Vagina (tissue), 2 donors: ENCODE data around the gene UBE2J1.

Experiments
- CTCF ChIP-seq, 3 experiments: fragments of 450-650 bp in 2 of 3; fragments of 200-600 bp in 1 of 3; sonication (generic) in 1 of 3; IDR thresholded peaks; one replicate each; pipeline ENCODE4 v1.5.1; 2017 to 2019; ENCODE audit warnings: antibody characterized with exemption in 3 of 3, mild to moderate bottlenecking in 2 of 3, moderate library complexity in 2 of 3
- POLR2A ChIP-seq, 2 donors: fragments of 450-650 bp; IDR thresholded peaks; one replicate each; pipeline ENCODE4 v1.6.1; 2017; ENCODE audit warnings: antibody characterized with exemption in 2 of 2, mild to moderate bottlenecking in 2 of 2, moderate library complexity in 2 of 2

GRCh38 chr6:89351671-89352277 is 748 bp downstream of the UBE2J1 start:
- TF ChIP-seq POLR2A (IDR thresholded peaks at IDR 0.05) (no peak), CTCF (IDR thresholded peaks at IDR 0.05) (no peak)
